Measurements from ENCODE around the gene NUP42. TPM values are rescaled to one million over a fixed set of nuclear protein-coding genes. Genes with fewer than 3 reads are reported as not detected.

Gene NUP42
- polyA plus RNA-seq, 1 donor (not counting 4 experiments of a cell fraction or from before 2014, with no cell fraction given) = 34.2 TPM

GRCh38 chr7:23207021-23207420, 25.2 kb downstream of the NUP42 start:
- Histone ChIP-seq H3K4me3 (ENCODE audit: control insufficient read depth in 2 of 3, extremely low read depth in 1 of 3, insufficient read depth in 2 of 3, low read depth in 1 of 3, low read length in 3 of 3) (no peak overlapping the region), H3K4me2 (ENCODE audit: control insufficient read depth, extremely low read depth, insufficient read depth, low read depth, low read length) (no peak overlapping the region), H3K9ac (ENCODE audit: control insufficient read depth, extremely low read depth, insufficient read depth, low read length) (no peak overlapping the region), H3K36me3 (ENCODE audit: control insufficient read depth in 2 of 2, extremely low read depth in 1 of 2, insufficient read depth in 2 of 2, low read length in 2 of 2) (no peaks in the 10 kb centered on the region), H3K27me3 (ENCODE audit: control insufficient read depth, extremely low read depth, insufficient read depth, low read length) (no peaks in the 10 kb centered on the region), H4K20me1 (ENCODE audit: control insufficient read depth, extremely low read depth, insufficient read depth, low read length) (no peaks in the 10 kb centered on the region), H3K79me2 (ENCODE audit: control insufficient read depth, insufficient read depth, low read length) (no peaks in the 10 kb centered on the region), H3K4me1 (ENCODE audit: control insufficient read depth, extremely low read depth, insufficient read depth, low read length) (peaks cover 16% of the 10 kb centered on the region), H3K9me3 (ENCODE audit: control insufficient read depth, low read depth, low read length) (no peaks in the 10 kb centered on the region), H3K27ac (ENCODE audit: control insufficient read depth, insufficient read depth, low read length) (no peak overlapping the region), H2AFZ (ENCODE audit: control insufficient read depth, low read length) (no peak overlapping the region), H3K9me1 (ENCODE audit: control insufficient read depth, extremely low read depth, insufficient read depth, low read length) (no peaks in the 10 kb centered on the region)
- no peak for FAIRE-seq
- dilution Hi-C loops (cut with MboI; ENCODE audit: extremely low pct_ligation_motif_present, low sequenced_read_pairs) = no loop called here
- no peak for DNase-seq (ENCODE audit: low read depth, low spot score)
- TF ChIP-seq EZH2 (IDR thresholded peaks at IDR 0.05; ENCODE audit: low read length) = no peak
- TF ChIP-seq CTCF (optimal IDR thresholded peaks at IDR 0.05 in 1 of 3, IDR thresholded peaks at IDR 0.05 in 1 of 3, conservative IDR thresholded peaks at IDR 0.05 in 1 of 3; ENCODE audit: extremely low read depth in 1 of 3, insufficient read depth in 2 of 3, low read length in 3 of 3) = no peak

- DNase-seq (ENCODE audit: low read depth, low spot score) = no peak
- H3K9me3 ChIP-seq (ENCODE audit: control insufficient read depth, low read depth, low read length) = no peaks in the 10 kb centered on the region
Observed at GRCh38 chr7:23207884-23208283, 26.0 kb downstream of the NUP42 start.

More at GRCh38 chr7:23207884-23208283, 26.0 kb downstream of the NUP42 start:
- Histone ChIP-seq H3K9me1 (ENCODE audit: control insufficient read depth, extremely low read depth, insufficient read depth, low read length) (no peaks in the 10 kb centered on the region), H2AFZ (ENCODE audit: control insufficient read depth, low read length) (no peak overlapping the region), H3K27me3 (ENCODE audit: control insufficient read depth, extremely low read depth, insufficient read depth, low read length) (no peaks in the 10 kb centered on the region), H3K4me3 (ENCODE audit: control insufficient read depth in 2 of 3, extremely low read depth in 1 of 3, insufficient read depth in 2 of 3, low read depth in 1 of 3, low read length in 3 of 3) (no peak overlapping the region), H3K27ac (ENCODE audit: control insufficient read depth, insufficient read depth, low read length) (no peak overlapping the region), H3K4me1 (ENCODE audit: control insufficient read depth, extremely low read depth, insufficient read depth, low read length) (peaks cover 16% of the 10 kb centered on the region), H4K20me1 (ENCODE audit: control insufficient read depth, extremely low read depth, insufficient read depth, low read length) (no peaks in the 10 kb centered on the region), H3K79me2 (ENCODE audit: control insufficient read depth, insufficient read depth, low read length) (no peaks in the 10 kb centered on the region), H3K36me3 (ENCODE audit: control insufficient read depth in 2 of 2, extremely low read depth in 1 of 2, insufficient read depth in 2 of 2, low read length in 2 of 2) (no peaks in the 10 kb centered on the region), H3K4me2 (ENCODE audit: control insufficient read depth, extremely low read depth, insufficient read depth, low read depth, low read length) (peak overlapping the region; percentile 27), H3K9ac (ENCODE audit: control insufficient read depth, extremely low read depth, insufficient read depth, low read length) (no peak overlapping the region)
- TF ChIP-seq EZH2 (IDR thresholded peaks at IDR 0.05; ENCODE audit: low read length) (no peak), CTCF (optimal IDR thresholded peaks at IDR 0.05 in 1 of 3, IDR thresholded peaks at IDR 0.05 in 1 of 3, conservative IDR thresholded peaks at IDR 0.05 in 1 of 3; ENCODE audit: extremely low read depth in 1 of 3, insufficient read depth in 2 of 3, low read length in 3 of 3) (no peak)
- no peak for FAIRE-seq
- dilution Hi-C loops (cut with MboI; ENCODE audit: extremely low pct_ligation_motif_present, low sequenced_read_pairs) = no loop called here

Measured in keratinocyte (primary cell).